Activated T-cell treated with anti-CD3 and anti-CD28 coated beads for 24 hours (primary cell): ENCODE results near the gene TANGO2.

Experiments
- DNase-seq: peaks from one replicate; pipeline ENCODE4 v3.0.0-alpha.2; 2020; ENCODE audit warnings: low read depth

Gene TANGO2, protein sequence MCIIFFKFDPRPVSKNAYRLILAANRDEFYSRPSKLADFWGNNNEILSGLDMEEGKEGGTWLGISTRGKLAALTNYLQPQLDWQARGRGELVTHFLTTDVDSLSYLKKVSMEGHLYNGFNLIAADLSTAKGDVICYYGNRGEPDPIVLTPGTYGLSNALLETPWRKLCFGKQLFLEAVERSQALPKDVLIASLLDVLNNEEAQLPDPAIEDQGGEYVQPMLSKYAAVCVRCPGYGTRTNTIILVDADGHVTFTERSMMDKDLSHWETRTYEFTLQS

DNA sequence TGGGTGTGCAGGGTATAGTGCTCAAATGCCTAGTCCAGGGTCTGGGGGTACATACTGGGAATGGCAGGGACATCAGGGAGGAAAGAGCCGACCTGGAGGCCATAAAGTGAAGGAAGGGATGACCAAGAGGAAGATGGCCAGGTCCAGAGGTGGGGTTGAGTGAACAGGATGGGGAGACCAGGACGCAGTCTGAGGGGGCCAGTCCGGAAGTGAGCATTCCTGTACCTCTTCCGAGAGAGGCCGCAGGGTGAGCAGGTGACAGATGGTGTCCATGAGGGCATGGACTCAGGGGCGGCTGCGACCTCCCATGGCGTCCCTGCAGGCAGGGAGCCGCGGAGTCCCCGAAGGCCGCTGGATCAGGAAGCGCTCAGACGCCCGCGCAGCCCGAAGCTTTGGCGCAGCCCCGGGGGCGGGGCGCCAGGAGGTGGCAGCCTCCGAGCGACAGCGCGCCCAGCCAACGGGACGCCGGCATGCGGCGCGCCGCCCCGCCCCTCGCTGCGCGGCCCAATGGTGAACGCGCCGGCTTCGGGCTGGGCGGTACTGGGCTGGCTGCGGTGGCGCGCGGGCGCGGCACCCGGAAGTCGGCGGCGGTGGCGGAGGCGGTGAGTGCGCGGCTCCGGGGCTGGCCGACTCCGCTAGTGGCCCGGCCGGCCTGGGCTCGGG is at the start of gene TANGO2:
Gene TANGO2 (plus strand): TSS at position 578 of the 663 bp plus-strand sequence. CDS start 15,689 bp downstream, outside the sequence.
- DNase-seq: peak; percentile 91

DNA sequence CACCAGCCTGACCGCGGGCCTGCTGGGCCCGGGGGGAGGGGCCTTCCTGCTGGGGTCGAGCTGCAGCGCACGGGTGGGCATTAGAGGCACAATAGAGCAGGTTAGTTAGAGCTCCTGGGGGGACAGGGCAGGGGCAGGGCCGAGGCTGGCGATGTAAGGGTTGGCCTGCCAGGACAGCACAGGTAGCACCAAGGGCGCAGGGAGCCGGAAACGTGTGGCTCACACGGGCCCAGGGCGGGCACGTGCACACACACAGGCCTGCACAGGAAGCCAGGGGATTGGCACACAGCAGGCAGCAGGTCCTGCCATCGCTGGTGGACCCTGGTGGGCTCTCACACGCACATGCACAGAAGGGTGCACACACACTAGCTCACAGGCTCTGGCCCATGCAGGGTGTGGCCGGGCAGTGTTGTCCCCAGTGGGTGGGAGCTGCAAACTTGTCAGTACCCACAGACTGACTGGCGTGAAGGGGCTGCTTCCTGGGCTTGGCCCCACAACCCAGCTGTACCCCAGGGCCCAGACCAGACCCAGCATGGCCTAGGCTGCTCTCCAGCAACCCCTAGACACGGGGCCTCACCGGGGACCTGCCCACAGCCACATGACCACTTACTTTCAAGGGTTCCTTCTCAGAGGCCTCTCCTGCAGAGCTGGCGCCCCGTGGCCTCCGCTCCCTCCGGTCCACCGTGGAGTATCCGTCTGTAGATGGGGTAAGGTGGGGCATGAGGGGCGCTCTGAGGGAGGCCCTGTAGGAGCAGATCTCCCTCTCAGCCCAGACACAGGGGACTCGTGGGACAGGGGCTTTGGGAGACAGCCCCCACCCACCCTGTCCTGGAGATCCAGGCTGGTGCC is 49.4 kb upstream of the TANGO2 start:
- DNase-seq: no peak

DNA sequence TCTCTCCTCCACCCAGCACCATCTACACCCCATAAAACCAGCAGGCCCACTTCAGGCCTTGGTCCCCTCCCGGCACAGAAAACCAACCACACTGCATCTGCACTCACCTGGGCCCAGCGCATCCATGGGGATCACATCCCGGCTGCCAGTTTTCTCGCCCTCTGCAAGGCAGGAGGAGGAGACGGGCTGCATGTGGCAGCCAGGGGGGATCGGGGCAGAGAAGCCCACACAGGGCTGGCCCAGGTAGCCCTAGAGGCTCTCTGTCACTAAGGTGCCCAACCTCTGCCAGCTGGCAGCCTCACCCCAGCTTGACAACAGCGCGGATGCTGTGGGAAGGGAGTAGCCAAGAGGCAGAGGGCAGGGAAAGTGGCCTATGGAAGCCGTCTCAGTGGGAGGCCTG is 48.7 kb upstream of the TANGO2 start:
- DNase-seq: no peak

- DNase-seq: no peak
Observed at GRCh38 chr22:19972652-19973550, 48.0 kb upstream of the TANGO2 start.

GRCh38 chr22:19973551-19974267 is 47.2 kb upstream of the TANGO2 start:
- no peak for DNase-seq

DNA sequence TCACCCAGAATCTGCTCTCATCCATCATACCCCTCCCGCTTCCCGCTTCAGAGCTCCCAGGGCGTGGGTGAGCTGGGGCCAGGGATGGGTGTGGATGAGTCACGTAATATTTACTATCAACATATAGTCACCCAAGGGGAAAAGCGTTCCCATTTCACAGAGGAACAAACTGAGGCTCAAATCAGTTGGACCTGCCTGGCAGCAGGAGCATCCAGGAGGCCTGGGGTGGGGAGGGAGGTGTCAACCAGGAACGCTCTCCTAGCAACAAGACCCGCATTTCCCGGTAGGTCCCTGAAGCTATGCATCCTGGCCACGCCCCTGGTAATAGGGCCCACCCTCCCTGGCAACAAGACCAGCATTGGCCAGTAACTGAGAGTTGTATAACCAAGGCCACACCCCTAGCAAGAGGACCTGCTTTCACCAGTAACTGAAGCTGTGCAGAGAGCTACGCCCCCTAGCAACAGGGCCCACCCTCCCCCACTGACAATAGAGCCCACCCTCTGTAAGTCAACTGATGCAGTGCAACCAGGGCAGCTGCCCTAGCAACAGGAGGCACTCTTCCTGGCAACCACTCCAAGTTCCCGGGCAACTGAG is 46.5 kb upstream of the TANGO2 start:
- DNase-seq: no peak

DNA sequence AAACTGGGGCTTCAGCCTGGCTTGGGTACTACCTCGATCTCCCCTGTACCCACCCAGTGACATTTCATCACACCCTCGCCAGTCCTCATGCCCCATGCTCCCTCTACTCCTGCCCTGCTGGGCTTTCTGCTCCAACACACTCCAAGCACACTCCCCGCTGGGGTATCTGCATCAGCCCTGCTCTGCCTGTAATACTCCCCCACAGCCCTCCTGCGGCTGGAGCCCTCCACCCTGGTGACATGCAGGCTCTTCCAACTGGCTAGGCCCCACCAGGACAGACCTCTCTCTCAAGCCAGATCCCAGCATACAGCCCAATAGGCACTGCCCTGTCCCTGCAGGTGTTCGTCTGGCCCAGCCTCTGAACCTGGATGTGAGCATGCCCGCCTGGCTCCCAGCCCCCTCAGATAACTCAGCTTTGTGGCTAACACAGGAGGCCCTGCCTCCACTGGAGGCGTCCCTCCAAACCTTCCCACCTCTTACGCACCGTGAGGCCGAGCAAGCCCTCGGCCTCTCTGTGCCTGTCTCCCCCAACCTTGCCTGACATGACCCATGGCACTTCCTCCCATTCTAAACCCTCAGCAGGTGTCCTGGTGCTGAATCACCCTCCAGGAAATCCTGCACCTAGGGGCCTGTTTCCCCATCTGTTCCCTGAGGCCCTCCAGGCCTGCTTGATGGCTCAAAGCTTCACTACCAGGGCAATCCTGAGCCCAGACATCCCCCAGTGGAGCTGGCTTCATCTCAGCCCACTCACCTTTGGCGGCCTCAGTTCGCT is 45.8 kb upstream of the TANGO2 start:
- DNase-seq: no peak

- DNase-seq: no peak
Observed at GRCh38 chr22:19975707-19976035, 45.2 kb upstream of the TANGO2 start.

- DNase-seq: no peak
Observed at GRCh38 chr22:19976671-19977070, 44.2 kb upstream of the TANGO2 start.

DNA sequence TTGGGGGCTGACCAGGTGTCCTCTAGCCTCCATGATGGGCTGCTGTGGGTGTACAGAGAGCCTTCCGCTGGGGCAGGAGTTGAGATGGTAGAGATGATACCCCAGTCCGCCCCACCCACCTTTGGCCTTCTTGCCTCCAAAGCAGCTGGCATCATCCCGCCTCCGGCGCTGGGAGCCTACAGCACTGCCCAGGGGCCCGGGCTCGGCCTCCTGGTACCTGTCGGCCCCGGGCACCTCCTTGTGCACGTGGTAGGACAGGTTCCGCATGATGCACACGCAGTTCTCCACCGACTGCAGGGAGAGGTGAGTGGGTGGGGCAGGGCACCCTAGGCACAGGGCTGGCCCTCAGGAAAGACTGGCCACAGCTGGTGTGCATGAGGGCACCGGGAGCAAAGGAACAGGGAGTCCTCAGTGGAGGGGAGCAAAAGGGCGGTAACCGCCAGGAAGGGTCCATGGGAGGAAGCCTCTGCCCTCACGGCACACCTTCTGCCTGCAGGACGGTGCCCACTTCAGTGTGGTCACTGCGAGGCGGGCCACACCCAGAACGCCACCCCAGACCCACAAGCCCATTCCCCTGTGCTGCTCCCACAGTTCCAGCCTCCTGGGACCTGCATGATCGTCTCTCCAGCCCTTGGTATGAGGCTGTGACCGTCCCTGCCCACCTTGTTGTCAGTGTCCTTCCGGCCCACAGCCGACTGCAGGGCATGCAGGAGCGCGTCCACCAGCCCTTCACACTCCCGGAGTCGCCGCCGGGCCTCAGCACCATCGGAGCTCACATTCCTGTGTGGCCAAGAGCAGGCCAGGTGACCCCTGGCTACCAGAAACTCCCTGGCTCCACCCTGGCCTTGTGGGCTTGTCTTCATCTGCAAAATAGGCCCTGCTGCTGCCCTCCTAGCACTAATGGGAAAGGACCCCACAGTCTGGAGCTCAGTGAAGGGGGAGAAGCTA is 43.3 kb upstream of the TANGO2 start:
- DNase-seq: no peak

DNA sequence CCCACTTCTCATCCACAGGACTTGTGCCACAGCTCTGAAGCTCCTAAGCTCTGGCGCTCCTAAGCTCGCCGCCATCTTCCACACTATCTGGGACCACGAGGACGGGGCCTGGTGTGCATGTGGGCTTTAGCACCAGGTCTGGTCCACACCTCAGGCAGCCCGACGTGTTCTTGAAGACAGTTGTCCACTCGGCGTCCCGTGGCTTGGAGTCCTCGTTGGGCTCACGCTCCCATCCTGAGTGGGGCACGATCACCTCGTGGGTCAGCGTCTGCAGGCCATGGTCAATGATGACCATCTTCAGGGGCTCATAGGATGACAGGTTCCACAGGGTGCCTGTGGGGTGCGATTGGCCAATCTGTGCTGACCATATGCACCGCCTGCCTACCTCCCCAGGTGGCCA is 42.2 kb upstream of the TANGO2 start:
- DNase-seq: no peak

DNA sequence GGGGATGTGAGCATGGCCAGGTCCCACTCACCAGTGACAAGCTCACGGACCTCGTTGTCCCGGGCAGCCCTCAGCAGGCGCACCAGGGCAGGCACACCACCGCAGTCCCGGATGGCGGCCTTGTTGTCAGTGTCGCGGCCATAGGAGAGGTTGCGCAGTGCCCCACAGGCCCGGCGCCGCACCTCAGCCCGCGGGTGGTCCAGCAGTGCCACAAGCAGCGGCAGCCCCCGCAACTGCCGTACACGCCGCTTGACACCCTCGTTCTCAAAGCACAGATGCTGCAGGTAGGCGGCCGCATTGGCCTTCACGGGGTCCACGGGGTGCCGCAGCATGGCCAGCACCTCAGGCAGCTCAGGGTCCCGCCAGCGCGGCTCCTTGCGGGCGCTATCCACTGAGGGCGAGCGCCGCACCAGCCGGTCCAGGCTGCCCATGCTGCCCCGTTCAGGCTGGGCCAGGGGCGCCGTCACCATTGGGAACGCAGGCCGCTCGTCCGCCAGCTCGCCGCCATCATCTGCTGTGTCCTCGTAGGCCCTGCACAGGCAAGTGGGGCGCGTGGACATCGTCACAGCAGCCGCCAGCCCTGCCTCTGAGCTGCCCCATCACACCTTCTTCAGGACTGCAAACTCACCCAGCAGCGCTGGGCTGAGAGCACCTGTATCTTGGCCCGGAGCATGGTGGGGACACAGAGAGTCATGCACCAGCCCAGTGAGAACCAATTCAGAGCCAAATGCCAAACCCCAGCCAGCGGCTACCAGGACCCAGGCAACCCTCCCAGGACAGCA is 41.0 kb upstream of the TANGO2 start:
- no peak for DNase-seq

GRCh38 chr22:19980766-19981165 is 40.1 kb upstream of the TANGO2 start:
- DNase-seq: no peak

GRCh38 chr22:19981171-19981960 is 39.5 kb upstream of the TANGO2 start:
- DNase-seq: no peak

DNA sequence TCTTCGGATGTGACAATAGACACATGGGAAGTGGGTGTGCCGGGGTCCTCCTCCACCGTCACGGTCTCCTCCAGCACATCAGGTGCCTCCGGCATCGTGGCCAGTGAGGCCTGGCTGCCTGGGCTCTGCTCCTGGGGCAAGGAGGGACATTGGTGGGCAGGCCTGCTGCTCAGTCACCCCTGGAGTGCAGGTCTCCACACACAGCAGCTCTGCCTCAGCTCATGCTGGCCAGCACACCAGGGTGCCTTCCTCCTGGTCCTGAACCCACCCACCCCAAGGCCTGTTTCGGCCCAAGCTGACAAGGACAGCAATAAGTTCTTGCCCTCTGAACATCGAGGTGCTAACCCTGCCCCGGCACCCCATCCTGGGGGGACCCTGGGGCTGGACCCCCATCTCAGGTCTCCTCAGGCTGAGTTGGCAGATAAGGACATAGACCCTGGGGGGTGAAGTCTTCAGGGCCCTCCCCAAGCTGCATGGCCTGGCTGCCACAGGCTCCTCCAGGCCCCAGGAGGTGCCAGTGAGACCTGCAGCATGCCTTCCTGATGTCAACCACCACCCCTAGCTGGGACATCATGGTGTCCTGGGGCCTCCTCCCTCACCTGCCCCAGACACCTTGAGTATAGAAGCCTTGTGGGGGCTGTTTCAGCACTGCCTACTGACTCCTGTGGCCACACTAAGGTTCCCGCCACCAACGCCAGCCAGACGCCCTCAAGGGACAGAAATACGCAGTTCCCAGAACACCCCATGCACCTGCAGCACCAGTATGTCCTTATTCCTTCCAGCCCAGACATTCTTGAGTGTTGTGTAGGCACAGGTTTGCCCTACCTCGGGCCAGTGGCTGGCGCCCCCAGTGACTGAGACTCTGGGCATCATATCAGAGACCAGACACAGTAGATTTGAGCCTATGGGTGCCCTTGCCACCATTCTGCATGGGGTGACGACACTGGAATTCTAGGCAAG is 38.7 kb upstream of the TANGO2 start:
- DNase-seq: no peak

- DNase-seq: no peak
Observed at GRCh38 chr22:19982991-19983578, 37.8 kb upstream of the TANGO2 start.
